HL-60 (cell line): ENCODE data around the gene CACNA1E.

Experiments
- DNase-seq, 2 experiments: peaks; one replicate each; pipeline ENCODE4 v3.0.0-alpha.2; 2010 to 2020; ENCODE audit warnings: low read depth in 1 of 2, low spot score in 1 of 2
- H3K27ac ChIP-seq: fragments of 250-450 bp; sonication (Bioruptor Pico); replicated peaks from 2 replicates; pipeline ENCODE4 v1.5.1; 2020; ENCODE audit warnings: mild to moderate bottlenecking, moderate library complexity
- H3K27me3 ChIP-seq: fragments of 250-450 bp; sonication (Bioruptor Pico); 2 replicates; pipeline ENCODE4 v1.5.1; 2021; ENCODE audit warnings: mild to moderate bottlenecking, moderate library complexity; ENCODE audit not compliant: insufficient read depth, poor library complexity, severe bottlenecking
- H3K4me3 ChIP-seq: replicated peaks from 2 replicates; pipeline ENCODE4 v1.5.1; 2011; ENCODE audit warnings: mild to moderate bottlenecking, control low read depth, low read length; ENCODE audit not compliant: insufficient read depth
- GABPA ChIP-seq: IDR thresholded peaks from 2 replicates; pipeline ENCODE4 v1.6.1; 2012; ENCODE audit warnings: low read depth
- POLR2AphosphoS5 ChIP-seq: IDR thresholded peaks from 2 replicates; pipeline ENCODE4 v1.6.1; 2012; ENCODE audit warnings: low read depth
- REST ChIP-seq: IDR thresholded peaks from 2 replicates; pipeline ENCODE4 v1.6.1; 2012; ENCODE audit warnings: low read depth; ENCODE audit not compliant: insufficient replicate concordance
- SPI1 ChIP-seq: IDR thresholded peaks from 2 replicates; pipeline ENCODE4 v1.6.1; 2012; ENCODE audit warnings: low read depth, mild to moderate bottlenecking, borderline replicate concordance
- TF ChIP-seq, protein P1 (sequence below): IDR thresholded peaks from one replicate; pipeline ENCODE4 v1.5.1; 2011; ENCODE audit warnings: low read length, control low read depth, inconsistent platforms; ENCODE audit not compliant: insufficient read depth

The CACNA1E gene

GRCh38 chr1:181701891-181702290 lies 218.6 kb downstream of the CACNA1E start:
- DNase-seq: no peak
- H3K27me3 ChIP-seq: peaks cover 2% of the 10 kb centered on the region
- H3K27ac ChIP-seq: no peak overlapping the region
- TF ChIP-seq SPI1 (no peak), GABPA (no peak), POLR2AphosphoS5 (no peak), REST (no peak)
- TF ChIP-seq, protein P1, sequence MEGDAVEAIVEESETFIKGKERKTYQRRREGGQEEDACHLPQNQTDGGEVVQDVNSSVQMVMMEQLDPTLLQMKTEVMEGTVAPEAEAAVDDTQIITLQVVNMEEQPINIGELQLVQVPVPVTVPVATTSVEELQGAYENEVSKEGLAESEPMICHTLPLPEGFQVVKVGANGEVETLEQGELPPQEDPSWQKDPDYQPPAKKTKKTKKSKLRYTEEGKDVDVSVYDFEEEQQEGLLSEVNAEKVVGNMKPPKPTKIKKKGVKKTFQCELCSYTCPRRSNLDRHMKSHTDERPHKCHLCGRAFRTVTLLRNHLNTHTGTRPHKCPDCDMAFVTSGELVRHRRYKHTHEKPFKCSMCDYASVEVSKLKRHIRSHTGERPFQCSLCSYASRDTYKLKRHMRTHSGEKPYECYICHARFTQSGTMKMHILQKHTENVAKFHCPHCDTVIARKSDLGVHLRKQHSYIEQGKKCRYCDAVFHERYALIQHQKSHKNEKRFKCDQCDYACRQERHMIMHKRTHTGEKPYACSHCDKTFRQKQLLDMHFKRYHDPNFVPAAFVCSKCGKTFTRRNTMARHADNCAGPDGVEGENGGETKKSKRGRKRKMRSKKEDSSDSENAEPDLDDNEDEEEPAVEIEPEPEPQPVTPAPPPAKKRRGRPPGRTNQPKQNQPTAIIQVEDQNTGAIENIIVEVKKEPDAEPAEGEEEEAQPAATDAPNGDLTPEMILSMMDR: no peak
- H3K4me3 ChIP-seq: no peak overlapping the region

- TF ChIP-seq SPI1 (no peak), GABPA (no peak), POLR2AphosphoS5 (no peak), REST (no peak)
- TF ChIP-seq, protein P1: no peak
Measured at GRCh38 chr1:181704546-181704945, 221.2 kb downstream of the CACNA1E start.

GRCh38 chr1:181711820-181712219 lies 228.5 kb downstream of the CACNA1E start:
- no peak overlapping the region for H3K27ac ChIP-seq
- no peak overlapping the region for H3K4me3 ChIP-seq
- no peaks in the 10 kb centered on the region for H3K27me3 ChIP-seq
- TF ChIP-seq SPI1 (no peak), POLR2AphosphoS5 (no peak), GABPA (no peak)
- no peak for DNase-seq

More at GRCh38 chr1:181704546-181704945, 221.2 kb downstream of the CACNA1E start:
- Histone ChIP-seq H3K27ac (no peak overlapping the region), H3K27me3 (no peaks in the 10 kb centered on the region), H3K4me3 (no peak overlapping the region)
- no peak for DNase-seq

DNA sequence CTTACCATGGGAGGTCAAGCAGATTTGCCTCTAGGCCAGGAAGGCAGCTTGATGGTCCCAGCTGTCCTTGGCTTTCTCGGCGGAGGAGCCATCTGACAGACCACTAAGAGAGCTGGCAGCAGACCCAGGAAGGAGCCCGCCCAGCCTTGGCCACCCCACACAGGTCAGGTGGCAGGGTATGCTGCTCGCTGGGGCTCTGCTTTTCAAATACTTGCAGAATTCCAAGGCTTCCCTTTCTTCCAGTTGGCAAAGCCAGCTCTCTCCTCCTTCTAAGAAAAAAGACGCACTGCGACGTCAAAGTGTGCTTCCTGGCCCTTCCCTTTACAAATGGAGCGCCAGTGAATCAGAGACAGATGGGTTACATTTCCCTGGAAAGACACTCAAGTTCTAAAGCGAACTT lies 229.4 kb downstream of the CACNA1E start:
- no peaks in the 10 kb centered on the region for H3K27me3 ChIP-seq
- no peak overlapping the region for H3K27ac ChIP-seq
- no peak for DNase-seq
- H3K4me3 ChIP-seq: no peak overlapping the region
- no peak for TF ChIP-seq GABPA
- no peak for TF ChIP-seq POLR2AphosphoS5
- TF ChIP-seq, protein P1: no peak
- no peak for TF ChIP-seq REST
- no peak for TF ChIP-seq SPI1
